Transverse colon (tissue), 4 donors: ENCODE results near the gene NSD2. TPM values are rescaled to one million over a fixed set of nuclear protein-coding genes. Genes with fewer than 3 reads are reported as not detected.

Experiments used
- DNase-seq: peaks from one replicate; pipeline ENCODE4 v3.0.0-alpha.2; 2019
- H3K27ac ChIP-seq, 4 donors: fragments of 200-600 bp; sonication (generic); 2 replicates each; pipeline ENCODE4 v1.5.1; 2016 to 2018; ENCODE audit warnings: inconsistent platforms in 4 of 4
- H3K27me3 ChIP-seq: fragments of 200-600 bp; sonication (generic); 2 replicates; pipeline ENCODE4 v1.5.1; 2017; ENCODE audit warnings: inconsistent platforms
- H3K36me3 ChIP-seq, 4 donors: fragments of 200-600 bp; sonication (generic); 2 replicates each; pipeline ENCODE4 v1.5.1; 2017 to 2019; ENCODE audit warnings: inconsistent platforms in 4 of 4
- H3K4me1 ChIP-seq, 4 donors: fragments of 200-600 bp; sonication (generic); 2 replicates each; pipeline ENCODE4 v1.5.1; 2017 to 2020; ENCODE audit warnings: inconsistent platforms in 4 of 4
- H3K4me3 ChIP-seq, 4 donors: fragments of 200-600 bp; sonication (generic); 1 replicate in 1 of 4; 2 replicates in 3 of 4; pipeline versions ENCODE4 v1.5.1 to v1.6.1; 2017 to 2019; ENCODE audit warnings: inconsistent platforms in 4 of 4
- H3K9me3 ChIP-seq, 2 donors: fragments of 200-600 bp; sonication (generic); 2 replicates each; pipeline ENCODE4 v1.5.1; 2017 to 2019; ENCODE audit warnings: inconsistent platforms in 2 of 2
- EP300 ChIP-seq: sonication (generic); formaldehyde crosslinking; IDR thresholded peaks from one replicate; pipeline ENCODE4 v1.6.1; 2017; ENCODE audit warnings: antibody characterized with exemption, low read depth
- POLR2A ChIP-seq: fragments of 450-650 bp; IDR thresholded peaks from one replicate; pipeline ENCODE4 v1.6.1; 2016; ENCODE audit warnings: antibody characterized with exemption, mild to moderate bottlenecking, moderate library complexity
- POLR2AphosphoS5 ChIP-seq, 3 donors: sonication (generic); formaldehyde crosslinking; IDR thresholded peaks; one replicate each; pipeline ENCODE4 v1.6.1; 2016; ENCODE audit warnings: antibody characterized with exemption in 3 of 3
- WGBS, 2 donors: methylation state at CpG; one replicate each; pipeline ENCODE4 v1.1.5; 2018; ENCODE audit warnings: low coverage in 1 of 2; 5-methylcytosine and 5-hydroxymethylcytosine counted together
- in situ Hi-C, 4 donors: fragments of 200-750 bp; cut with MboI; loops; one replicate each; pipeline versions ENCODE4 v1.15.0 to v1.15.1; 2017; ENCODE audit warnings: low sequenced_read_pairs in 3 of 4, low pct_ligation_motif_present in 1 of 4, low pct_unique_long_range_greater_than_20kb in 1 of 4
- intact Hi-C: fragments of 100-400 bp; cut with DNase I; formaldehyde crosslinking; loops from one replicate; pipeline ENCODE4 v1.15.1; 2023; ENCODE audit warnings: low total_unique reads
- total RNA-seq, 4 donors: library from RNA; depleted of rRNA; stranded (reverse); fragments of >200 nt; gene quantifications; one replicate each; pipeline ENCODE4 v1.1.0, GENCODE V29; 2016
- TF ChIP-seq, protein P1 (sequence below), 5 experiments: fragments of 200-600 bp in 3 of 5; fragments of 450-650 bp in 2 of 5; sonication (generic) in 3 of 5; IDR thresholded peaks; 1 replicate in 2 of 5; 2 replicates in 3 of 5; pipeline ENCODE4 v1.5.1; 2016 to 2017; ENCODE audit warnings: antibody characterized with exemption in 5 of 5, inconsistent platforms in 3 of 5, mild to moderate bottlenecking in 2 of 5, moderate library complexity in 1 of 5

The NSD2 gene
- total RNA-seq, 4 donors from 2014 or later: 78.4 to 591 (median 158) TPM

DNA sequence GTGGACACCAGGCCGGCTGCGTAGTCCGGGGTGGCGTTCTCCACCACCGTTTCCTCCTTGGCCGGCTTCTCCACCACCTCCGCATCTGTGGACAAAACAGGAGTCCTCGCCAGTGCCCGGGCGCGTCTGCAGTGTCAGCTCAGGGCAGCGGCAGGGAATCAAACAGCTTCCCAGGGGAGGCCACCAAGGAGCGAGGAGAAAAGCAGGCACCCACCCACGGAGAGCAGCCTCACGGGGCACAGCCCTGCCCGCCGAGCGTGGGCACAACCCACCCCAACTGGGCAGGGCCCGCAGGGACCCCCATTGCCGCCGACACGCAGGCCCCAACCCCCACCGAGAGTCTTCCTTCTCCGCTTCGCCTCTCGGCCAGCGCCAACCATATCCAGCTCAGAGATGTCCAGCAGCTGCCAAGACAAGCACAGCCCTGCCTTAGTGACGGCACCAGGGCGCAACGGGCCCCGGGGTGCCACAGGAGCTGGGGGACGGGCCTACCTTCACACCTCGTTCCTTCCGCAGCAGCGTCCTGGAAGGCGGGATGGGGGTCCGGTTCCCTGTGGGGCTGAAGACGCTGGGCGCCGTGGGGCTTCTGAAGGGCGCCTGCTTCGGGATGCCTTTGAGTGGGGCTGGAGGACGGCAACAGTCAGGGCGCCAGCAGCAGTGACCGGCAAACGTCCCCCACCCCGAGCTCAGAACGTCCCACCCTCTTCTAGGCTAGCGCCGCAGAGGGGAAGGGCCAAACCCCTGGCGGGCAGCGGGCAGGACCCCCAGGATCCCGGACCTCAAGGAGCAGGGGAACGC is 114.8 kb downstream of the NSD2 start:
- 93 to 94% methylated on average over 17 to 50 of the region's 54 CpGs for WGBS, 2 donors
- Histone ChIP-seq H3K36me3 (peaks cover 0 to 53% (median 24%) of the 10 kb centered on the region in 4 donors), H3K27ac (no peak overlapping the region), H3K4me3 (no peak overlapping the region), H3K27me3 (no peaks in the 10 kb centered on the region), H3K9me3 (no peaks in the 10 kb centered on the region), H3K4me1 (peaks cover 0 to 5% (median 2%) of the 10 kb centered on the region in 4 donors)
- no peak for DNase-seq
- intact Hi-C loops: no loop called here
- in situ Hi-C loops: no loop called here
- TF ChIP-seq POLR2AphosphoS5 (IDR thresholded peaks at IDR 0.05) (no peak), EP300 (no peak), POLR2A (no peak)
- TF ChIP-seq, protein P1, sequence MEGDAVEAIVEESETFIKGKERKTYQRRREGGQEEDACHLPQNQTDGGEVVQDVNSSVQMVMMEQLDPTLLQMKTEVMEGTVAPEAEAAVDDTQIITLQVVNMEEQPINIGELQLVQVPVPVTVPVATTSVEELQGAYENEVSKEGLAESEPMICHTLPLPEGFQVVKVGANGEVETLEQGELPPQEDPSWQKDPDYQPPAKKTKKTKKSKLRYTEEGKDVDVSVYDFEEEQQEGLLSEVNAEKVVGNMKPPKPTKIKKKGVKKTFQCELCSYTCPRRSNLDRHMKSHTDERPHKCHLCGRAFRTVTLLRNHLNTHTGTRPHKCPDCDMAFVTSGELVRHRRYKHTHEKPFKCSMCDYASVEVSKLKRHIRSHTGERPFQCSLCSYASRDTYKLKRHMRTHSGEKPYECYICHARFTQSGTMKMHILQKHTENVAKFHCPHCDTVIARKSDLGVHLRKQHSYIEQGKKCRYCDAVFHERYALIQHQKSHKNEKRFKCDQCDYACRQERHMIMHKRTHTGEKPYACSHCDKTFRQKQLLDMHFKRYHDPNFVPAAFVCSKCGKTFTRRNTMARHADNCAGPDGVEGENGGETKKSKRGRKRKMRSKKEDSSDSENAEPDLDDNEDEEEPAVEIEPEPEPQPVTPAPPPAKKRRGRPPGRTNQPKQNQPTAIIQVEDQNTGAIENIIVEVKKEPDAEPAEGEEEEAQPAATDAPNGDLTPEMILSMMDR (IDR thresholded peaks at IDR 0.05): no peak

DNA sequence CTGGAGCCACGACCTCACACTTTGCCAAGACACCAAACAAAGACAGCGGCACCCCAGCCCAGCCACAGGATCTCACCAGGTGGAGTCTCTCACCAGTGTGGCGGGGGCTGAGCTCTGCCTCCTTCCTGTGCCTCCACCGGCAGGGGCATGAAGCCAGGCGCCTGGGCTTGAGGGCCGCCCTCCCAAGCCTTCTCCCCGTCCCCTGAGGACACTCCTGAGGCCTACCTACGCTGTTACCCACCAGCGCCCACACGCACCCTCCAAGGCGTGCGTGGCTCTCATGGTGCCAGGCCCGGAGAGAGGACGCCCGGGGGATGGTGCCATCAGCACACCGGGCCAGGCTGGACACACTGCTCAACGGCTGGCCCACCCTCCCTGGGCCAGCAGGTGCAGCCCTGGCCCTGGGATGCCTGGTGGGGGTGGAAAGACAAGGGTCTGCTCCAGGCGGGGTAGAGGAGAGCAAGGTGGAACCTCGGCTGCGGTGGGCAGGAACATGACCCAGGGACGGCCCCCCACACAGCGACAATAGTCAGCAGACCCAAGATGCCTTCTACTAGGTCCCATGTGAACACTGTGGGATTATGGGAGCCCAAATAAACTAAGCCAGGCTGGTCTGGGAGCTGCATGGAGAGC is 115.5 kb downstream of the NSD2 start:
- no peaks in the 10 kb centered on the region for H3K9me3 ChIP-seq
- H3K36me3 ChIP-seq: peaks cover 0 to 54% (median 24%) of the 10 kb centered on the region in 4 donors
- peaks cover 0 to 5% (median 2%) of the 10 kb centered on the region in 4 donors for H3K4me1 ChIP-seq
- no peak overlapping the region for H3K4me3 ChIP-seq
- TF ChIP-seq, protein P1 (IDR thresholded peaks at IDR 0.05): no peak
- TF ChIP-seq EP300 (no peak), POLR2AphosphoS5 (IDR thresholded peaks at IDR 0.05) (no peak), POLR2A (no peak)
- H3K27me3 ChIP-seq: no peaks in the 10 kb centered on the region
- intact Hi-C loops: no loop called here
- no peak overlapping the region for H3K27ac ChIP-seq
- in situ Hi-C loops: no loop called here
- 89% methylated on average over 21 of the region's 22 CpGs; no CpG with 5 or more reads in 1 of the 2 donors for WGBS, 2 donors
- DNase-seq: no peak

DNA sequence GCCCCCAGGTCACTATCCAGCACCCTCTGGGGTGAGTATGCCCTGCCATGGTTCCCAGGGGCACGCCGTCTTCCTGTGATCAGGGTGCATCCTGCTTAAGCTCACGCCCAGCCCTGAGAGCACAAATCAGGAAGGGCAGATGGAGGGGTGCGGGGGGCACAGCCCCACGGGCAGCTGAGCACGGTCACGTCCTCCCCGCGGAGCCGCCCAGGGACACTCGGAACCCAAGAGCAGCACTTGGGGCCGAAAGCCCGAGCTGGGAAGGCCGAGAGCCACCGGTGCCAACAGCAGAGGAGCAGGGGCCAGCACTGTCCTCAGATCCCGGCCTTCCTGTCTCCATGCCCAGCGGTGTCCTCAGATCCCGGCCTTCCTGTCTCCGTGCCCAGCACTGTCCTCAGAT is 116.1 kb downstream of the NSD2 start:
- Histone ChIP-seq H3K9me3 (no peaks in the 10 kb centered on the region), H3K36me3 (peaks cover 0 to 54% (median 24%) of the 10 kb centered on the region in 4 donors), H3K27ac (no peak overlapping the region), H3K27me3 (no peaks in the 10 kb centered on the region), H3K4me3 (no peak overlapping the region), H3K4me1 (peaks cover 0 to 3% (median 1%) of the 10 kb centered on the region in 4 donors)
- WGBS, 2 donors: 95% methylated on average over 9 of the region's 19 CpGs; no CpG with 5 or more reads in 1 of the 2 donors
- DNase-seq: no peak
- TF ChIP-seq POLR2A (no peak), EP300 (no peak), POLR2AphosphoS5 (IDR thresholded peaks at IDR 0.05) (no peak)
- TF ChIP-seq, protein P1 (IDR thresholded peaks at IDR 0.05): no peak
- intact Hi-C loops (no loop called here), in situ Hi-C loops (no loop called here)

DNA sequence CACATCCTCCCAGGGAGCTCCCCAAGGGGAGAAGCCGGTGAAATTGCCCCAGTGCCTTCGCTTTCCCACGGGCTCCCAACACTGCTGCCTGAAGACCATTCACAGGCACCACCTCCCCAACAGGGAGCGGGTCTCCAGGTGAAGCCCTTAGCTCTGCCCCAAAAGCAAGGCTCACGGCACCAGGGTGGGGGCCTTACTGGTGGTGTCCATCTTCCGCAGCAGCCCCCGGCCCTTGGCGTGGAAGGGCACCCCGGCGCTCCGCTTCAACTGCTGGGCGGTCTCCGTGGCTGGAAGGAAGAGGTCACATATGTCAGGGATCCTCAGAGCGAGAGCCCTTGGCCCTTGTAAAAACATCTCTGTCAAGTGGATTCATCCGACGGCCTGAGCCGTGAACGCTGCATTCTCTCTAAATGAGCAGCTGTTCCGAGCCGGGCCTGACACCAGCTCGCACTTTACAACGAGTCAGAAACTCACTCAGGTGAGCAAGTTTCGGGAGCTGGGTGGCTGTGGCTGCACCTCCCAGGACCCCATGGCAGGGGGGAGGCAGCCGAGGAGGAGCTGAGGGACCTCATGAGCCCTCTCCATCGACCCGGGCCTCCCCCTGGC is 116.6 kb downstream of the NSD2 start:
- WGBS, 2 donors: 87% methylated on average over 25 of the region's 26 CpGs; no CpG with 5 or more reads in 1 of the 2 donors
- in situ Hi-C loops: no loop called here
- no peak overlapping the region for H3K27ac ChIP-seq
- intact Hi-C loops: no loop called here
- H3K4me1 ChIP-seq: no peaks in the 10 kb centered on the region
- TF ChIP-seq EP300 (no peak), POLR2A (no peak), POLR2AphosphoS5 (IDR thresholded peaks at IDR 0.05) (no peak)
- TF ChIP-seq, protein P1 (IDR thresholded peaks at IDR 0.05): no peak
- H3K9me3 ChIP-seq: no peaks in the 10 kb centered on the region
- no peaks in the 10 kb centered on the region for H3K27me3 ChIP-seq
- peaks cover 0 to 50% (median 21%) of the 10 kb centered on the region in 4 donors for H3K36me3 ChIP-seq
- no peak overlapping the region for H3K4me3 ChIP-seq
- no peak for DNase-seq
